ENCODE results near the gene PEX11G.

The PEX11G gene

DNA sequence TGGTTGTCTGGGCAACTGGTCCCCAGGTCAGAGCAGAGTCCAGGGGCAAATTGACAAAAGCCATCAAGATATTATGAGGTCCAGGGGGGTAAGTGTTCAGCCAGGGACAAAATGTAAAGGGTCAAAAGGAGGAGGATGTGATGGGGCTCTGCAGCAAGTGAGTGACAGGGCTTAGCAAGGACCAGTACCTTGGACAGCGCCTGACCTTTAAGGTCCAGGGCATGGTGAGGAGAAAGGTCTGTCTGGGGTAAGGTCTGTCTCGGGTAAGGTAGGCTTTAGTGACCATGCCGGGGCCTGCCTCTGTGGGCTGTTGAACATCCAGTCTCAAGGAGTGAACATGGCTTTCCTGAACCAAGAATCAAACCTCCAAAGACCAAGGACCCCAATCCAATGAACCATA, 20.8 kb upstream of the PEX11G start:
- TF ChIP-seq, protein P1, sequence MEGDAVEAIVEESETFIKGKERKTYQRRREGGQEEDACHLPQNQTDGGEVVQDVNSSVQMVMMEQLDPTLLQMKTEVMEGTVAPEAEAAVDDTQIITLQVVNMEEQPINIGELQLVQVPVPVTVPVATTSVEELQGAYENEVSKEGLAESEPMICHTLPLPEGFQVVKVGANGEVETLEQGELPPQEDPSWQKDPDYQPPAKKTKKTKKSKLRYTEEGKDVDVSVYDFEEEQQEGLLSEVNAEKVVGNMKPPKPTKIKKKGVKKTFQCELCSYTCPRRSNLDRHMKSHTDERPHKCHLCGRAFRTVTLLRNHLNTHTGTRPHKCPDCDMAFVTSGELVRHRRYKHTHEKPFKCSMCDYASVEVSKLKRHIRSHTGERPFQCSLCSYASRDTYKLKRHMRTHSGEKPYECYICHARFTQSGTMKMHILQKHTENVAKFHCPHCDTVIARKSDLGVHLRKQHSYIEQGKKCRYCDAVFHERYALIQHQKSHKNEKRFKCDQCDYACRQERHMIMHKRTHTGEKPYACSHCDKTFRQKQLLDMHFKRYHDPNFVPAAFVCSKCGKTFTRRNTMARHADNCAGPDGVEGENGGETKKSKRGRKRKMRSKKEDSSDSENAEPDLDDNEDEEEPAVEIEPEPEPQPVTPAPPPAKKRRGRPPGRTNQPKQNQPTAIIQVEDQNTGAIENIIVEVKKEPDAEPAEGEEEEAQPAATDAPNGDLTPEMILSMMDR (IDR thresholded peaks at IDR 0.05) = no peak
- H3K4me3 ChIP-seq (ENCODE audit: low read depth in 1 of 2, low read length in 1 of 2) = no peak overlapping the region
- no peaks in the 10 kb centered on the region for H3K36me3 ChIP-seq
- H3K27me3 ChIP-seq = peaks cover 89% of the 10 kb centered on the region
- H3K27ac ChIP-seq = no peak overlapping the region
- no peaks in the 10 kb centered on the region for H3K9me3 ChIP-seq
- peaks cover 10 to 17% of the 10 kb centered on the region in 2 experiments for H3K4me1 ChIP-seq (ENCODE audit: control insufficient read depth in 1 of 2, insufficient read depth in 1 of 2, low read depth in 1 of 2, low read length in 1 of 2)

DNA sequence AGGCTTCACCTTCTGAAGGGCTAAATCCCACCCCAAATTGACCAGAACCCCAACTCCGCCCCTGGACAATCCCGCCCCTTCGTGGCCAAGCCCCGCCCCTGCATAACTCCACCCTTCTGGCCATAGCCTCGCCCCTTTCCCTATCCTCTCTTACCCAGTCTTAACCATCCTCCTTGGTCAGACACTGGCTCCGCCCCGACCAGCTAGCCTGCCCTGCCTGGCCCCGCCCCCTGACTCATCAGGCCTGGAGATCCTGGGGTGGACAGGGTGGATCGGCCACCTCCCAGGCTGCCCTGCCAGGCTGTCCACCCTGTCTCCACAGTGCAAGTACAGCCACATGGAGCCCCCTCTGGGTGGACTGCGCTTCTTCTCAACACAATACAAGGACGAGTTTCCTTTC, 19.0 kb upstream of the PEX11G start:
- Histone ChIP-seq H3K9me3 (no peaks in the 10 kb centered on the region), H3K4me1 (ENCODE audit: control insufficient read depth in 1 of 2, insufficient read depth in 1 of 2, low read depth in 1 of 2, low read length in 1 of 2) (peaks cover 10 to 17% of the 10 kb centered on the region in 2 experiments), H3K4me3 (ENCODE audit: low read depth in 1 of 2, low read length in 1 of 2) (no peak overlapping the region), H3K36me3 (no peaks in the 10 kb centered on the region), H3K27me3 (peaks cover 89% of the 10 kb centered on the region), H3K27ac (no peak overlapping the region)
- TF ChIP-seq, protein P1 (IDR thresholded peaks at IDR 0.05) = no peak

DNA sequence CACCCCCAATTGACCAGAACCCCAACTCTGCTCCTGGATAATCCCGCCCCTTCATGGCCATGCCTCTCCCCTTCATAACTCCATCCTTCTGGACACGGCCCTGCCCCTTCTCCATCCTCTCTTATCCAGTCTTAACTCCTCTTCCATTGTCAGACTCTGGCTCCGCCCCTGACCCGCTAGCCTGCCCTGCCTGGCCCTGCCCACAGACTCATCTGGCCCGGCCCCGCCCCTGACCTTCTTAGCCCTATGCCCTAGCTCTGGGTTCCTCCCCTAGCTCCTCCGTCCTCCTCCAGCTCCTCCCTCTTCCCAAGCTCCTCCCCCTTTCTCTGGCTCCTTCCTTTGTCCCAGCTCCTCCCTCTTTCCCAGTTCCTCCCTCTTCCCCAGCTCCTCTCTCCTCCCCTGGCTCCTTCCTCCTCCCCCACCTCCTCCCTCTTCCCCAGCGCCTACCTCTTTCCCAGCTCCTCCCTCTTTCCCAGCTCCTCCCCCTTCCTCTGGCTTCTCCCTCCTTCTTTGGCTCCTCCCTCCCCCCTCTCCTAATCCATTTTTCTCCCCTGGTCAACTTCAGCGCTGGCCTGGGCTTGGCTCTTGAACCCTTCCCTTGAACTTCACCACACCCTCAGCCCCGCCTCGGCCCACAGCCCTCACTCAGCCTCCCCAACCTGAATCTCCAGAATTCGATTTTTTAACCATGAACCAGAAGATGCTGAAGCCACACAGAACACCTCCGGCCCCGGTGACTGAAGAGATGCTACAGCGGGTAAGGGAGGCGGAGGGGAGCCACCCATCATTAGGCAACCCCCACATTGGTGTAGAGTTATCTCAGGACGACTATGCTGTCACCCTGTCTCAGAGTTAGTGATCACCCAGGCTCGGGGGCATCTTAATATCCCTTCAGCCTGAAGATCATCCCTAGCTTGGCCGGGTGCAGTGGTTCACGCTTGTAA, 17.8 kb upstream of the PEX11G start:
- TF ChIP-seq, protein P1 (IDR thresholded peaks at IDR 0.05) = no peak

DNA sequence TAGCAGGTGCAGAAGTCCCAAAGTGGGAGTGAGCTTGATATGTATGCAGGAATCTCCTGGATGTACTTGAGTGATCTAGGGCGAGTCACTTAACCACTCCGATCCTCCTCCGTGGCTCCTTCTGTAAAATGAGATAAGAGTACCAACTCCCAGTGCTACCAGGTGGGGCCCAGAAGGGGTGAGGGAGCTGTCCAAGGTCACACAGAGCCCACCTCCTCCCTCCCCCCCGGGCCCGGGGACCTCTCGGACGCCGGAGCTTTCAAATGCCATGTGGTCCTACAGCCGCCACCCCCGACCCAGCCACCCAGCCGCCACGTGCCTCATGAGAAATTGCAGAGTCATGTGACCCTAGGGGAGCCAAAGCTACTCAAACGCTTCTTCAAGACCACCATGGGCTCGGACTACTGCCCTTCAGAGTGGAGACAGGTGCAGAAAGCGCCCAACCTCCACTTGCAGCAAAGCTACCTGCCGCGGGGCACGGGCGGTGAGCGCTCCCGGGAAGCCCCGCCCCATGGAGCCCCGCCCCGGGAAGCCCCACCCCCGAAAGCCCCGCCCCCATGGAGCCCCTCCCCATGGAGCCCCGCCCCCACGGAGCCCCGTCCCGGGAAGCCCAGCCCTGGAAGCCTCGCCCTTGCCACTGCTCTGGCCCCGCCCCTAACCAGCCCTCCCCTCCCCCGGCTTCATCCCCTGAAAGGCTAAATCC, 17.0 kb upstream of the PEX11G start:
- Histone ChIP-seq H3K27ac (no peak overlapping the region), H3K4me1 (ENCODE audit: control insufficient read depth in 1 of 2, insufficient read depth in 1 of 2, low read depth in 1 of 2, low read length in 1 of 2) (peaks cover 15 to 24% of the 10 kb centered on the region in 2 experiments), H3K9me3 (no peaks in the 10 kb centered on the region), H3K36me3 (no peaks in the 10 kb centered on the region), H3K4me3 (ENCODE audit: low read depth in 1 of 2, low read length in 1 of 2) (no peak overlapping the region), H3K27me3 (peaks cover 90% of the 10 kb centered on the region)
- TF ChIP-seq, protein P1 (IDR thresholded peaks at IDR 0.05) = no peak

More for the DNA sequence above, 17.8 kb upstream of the PEX11G start:
- Histone ChIP-seq H3K4me1 (ENCODE audit: control insufficient read depth in 1 of 2, insufficient read depth in 1 of 2, low read depth in 1 of 2, low read length in 1 of 2) (peaks cover 10 to 17% of the 10 kb centered on the region in 2 experiments), H3K36me3 (no peaks in the 10 kb centered on the region), H3K4me3 (ENCODE audit: low read depth in 1 of 2, low read length in 1 of 2) (no peak overlapping the region), H3K9me3 (no peaks in the 10 kb centered on the region), H3K27me3 (peaks cover 89% of the 10 kb centered on the region), H3K27ac (no peak overlapping the region)

DNA sequence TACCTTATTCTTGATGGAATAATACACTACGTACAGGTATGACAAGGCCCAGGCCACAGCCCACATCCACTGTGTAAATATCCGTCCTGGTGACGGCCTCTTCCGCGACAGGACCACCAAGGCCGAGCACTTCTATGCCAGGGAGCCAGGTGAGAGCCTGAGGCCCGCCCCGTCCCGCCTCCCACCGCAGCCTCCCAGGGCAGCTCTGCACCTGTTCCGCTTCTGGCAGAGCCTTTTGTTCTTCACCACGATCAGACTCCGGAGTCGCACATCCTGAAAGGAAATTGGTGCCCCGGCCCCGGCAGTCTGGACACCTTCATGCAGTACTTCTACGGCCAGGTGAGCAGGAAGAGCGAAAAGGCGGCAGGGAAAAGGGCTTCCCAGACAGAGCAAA, 16.4 kb upstream of the PEX11G start:
- Histone ChIP-seq H3K27ac (no peak overlapping the region), H3K4me3 (ENCODE audit: low read depth in 1 of 2, low read length in 1 of 2) (no peak overlapping the region), H3K27me3 (peaks cover 91% of the 10 kb centered on the region), H3K36me3 (no peaks in the 10 kb centered on the region), H3K9me3 (no peaks in the 10 kb centered on the region), H3K4me1 (ENCODE audit: control insufficient read depth in 1 of 2, insufficient read depth in 1 of 2, low read depth in 1 of 2, low read length in 1 of 2) (peaks cover 19 to 28% of the 10 kb centered on the region in 2 experiments)
- TF ChIP-seq, protein P1 (IDR thresholded peaks at IDR 0.05) = no peak

Measured in neutrophil (primary cell).